OCI-LY1 (cell line): ENCODE data around the gene TNIP1.

ENCODE experiments used
- H2AFZ ChIP-seq: fragments of 200-600 bp; sonication (generic), shearing (Covaris generic); 2 replicates; pipeline ENCODE4 v1.6.0; 2014; ENCODE audit warnings: antibody characterized with exemption, mild to moderate bottlenecking, low read length
- H3F3A ChIP-seq: fragments of 200-600 bp; sonication (generic), shearing (Covaris generic); 2 replicates; pipeline ENCODE4 v1.6.0; 2014; ENCODE audit warnings: mild to moderate bottlenecking, antibody characterized with exemption, low read length, moderate library complexity; ENCODE audit not compliant: insufficient read depth
- H3K27ac ChIP-seq: fragments of 200-600 bp; sonication (generic); 2 replicates; pipeline ENCODE4 v1.5.1; 2014; ENCODE audit warnings: low read length, mixed run types, mild to moderate bottlenecking, low read depth; ENCODE audit not compliant: poor library complexity, severe bottlenecking
- H3K27me3 ChIP-seq: fragments of 200-600 bp; sonication (generic); 2 replicates; pipeline ENCODE4 v1.6.0; 2014; ENCODE audit warnings: antibody characterized with exemption, mild to moderate bottlenecking, low read length, moderate library complexity; ENCODE audit not compliant: insufficient read depth
- H3K36me3 ChIP-seq: fragments of 200-600 bp; sonication (generic); 2 replicates; pipeline ENCODE4 v1.6.1; 2014; ENCODE audit warnings: mild to moderate bottlenecking, antibody characterized with exemption, low read length, moderate library complexity, mixed read lengths; ENCODE audit not compliant: insufficient read depth
- H3K4me1 ChIP-seq: fragments of 200-600 bp; sonication (generic); 2 replicates; pipeline ENCODE4 v1.5.1; 2014; ENCODE audit warnings: mild to moderate bottlenecking, low read length, moderate library complexity; ENCODE audit not compliant: insufficient read depth, severe bottlenecking
- H3K4me2 ChIP-seq: fragments of 200-600 bp; sonication (generic), shearing (Covaris generic); 2 replicates; pipeline ENCODE4 v1.6.1; 2014; ENCODE audit warnings: low read length
- H3K4me3 ChIP-seq: fragments of 200-600 bp; sonication (generic); 2 replicates; pipeline ENCODE4 v1.5.1; 2014; ENCODE audit warnings: low read length, low read depth, mild to moderate bottlenecking, mixed read lengths; ENCODE audit not compliant: poor library complexity, severe bottlenecking
- H3K79me2 ChIP-seq: fragments of 200-600 bp; shearing (Covaris generic); 2 replicates; pipeline ENCODE4 v1.6.1; 2016; ENCODE audit warnings: mixed run types, low read length, mixed read lengths; ENCODE audit not compliant: insufficient read depth
- H3K9ac ChIP-seq: fragments of 200-600 bp; sonication (generic), shearing (Covaris generic); 2 replicates; pipeline ENCODE4 v1.6.1; 2014; ENCODE audit warnings: mild to moderate bottlenecking, low read length, mixed read lengths
- H3K9me2 ChIP-seq: fragments of 200-600 bp; sonication (generic), shearing (Covaris generic); 2 replicates; pipeline ENCODE4 v1.6.1; 2014; ENCODE audit warnings: low read depth, mild to moderate bottlenecking, low read length, mixed read lengths
- H3K9me3 ChIP-seq: fragments of 200-600 bp; shearing (Covaris generic); 2 replicates; pipeline ENCODE4 v1.6.1; 2014; ENCODE audit warnings: low read length, mixed read lengths
- H4K20me1 ChIP-seq: fragments of 200-600 bp; sonication (generic), shearing (Covaris generic); 2 replicates; pipeline ENCODE4 v1.6.0; 2016; ENCODE audit warnings: mild to moderate bottlenecking, low read length; ENCODE audit not compliant: insufficient read depth
- EZH2 ChIP-seq: fragments of 200-600 bp; sonication (generic), shearing (Covaris generic); IDR thresholded peaks from 2 replicates; pipeline ENCODE4 v1.8.0; 2017; ENCODE audit warnings: borderline replicate concordance, mixed run types, mild to moderate bottlenecking, antibody characterized with exemption, low read length, moderate library complexity, mixed read lengths
- TF ChIP-seq, protein P1 (sequence below): fragments of 200-600 bp; sonication (generic), shearing (Covaris generic); IDR thresholded peaks from 2 replicates; pipeline ENCODE4 v1.5.1; 2017; ENCODE audit warnings: mild to moderate bottlenecking, antibody characterized with exemption, low read length, moderate library complexity, mixed read lengths

The TNIP1 gene

GRCh38 chr5:151106509-151106908 is 25.7 kb upstream of the TNIP1 start:
- no peak overlapping the region for H2AFZ ChIP-seq
- H3K4me2 ChIP-seq: no peak overlapping the region
- H3K27me3 ChIP-seq: no peaks in the 10 kb centered on the region
- TF ChIP-seq, protein P1, sequence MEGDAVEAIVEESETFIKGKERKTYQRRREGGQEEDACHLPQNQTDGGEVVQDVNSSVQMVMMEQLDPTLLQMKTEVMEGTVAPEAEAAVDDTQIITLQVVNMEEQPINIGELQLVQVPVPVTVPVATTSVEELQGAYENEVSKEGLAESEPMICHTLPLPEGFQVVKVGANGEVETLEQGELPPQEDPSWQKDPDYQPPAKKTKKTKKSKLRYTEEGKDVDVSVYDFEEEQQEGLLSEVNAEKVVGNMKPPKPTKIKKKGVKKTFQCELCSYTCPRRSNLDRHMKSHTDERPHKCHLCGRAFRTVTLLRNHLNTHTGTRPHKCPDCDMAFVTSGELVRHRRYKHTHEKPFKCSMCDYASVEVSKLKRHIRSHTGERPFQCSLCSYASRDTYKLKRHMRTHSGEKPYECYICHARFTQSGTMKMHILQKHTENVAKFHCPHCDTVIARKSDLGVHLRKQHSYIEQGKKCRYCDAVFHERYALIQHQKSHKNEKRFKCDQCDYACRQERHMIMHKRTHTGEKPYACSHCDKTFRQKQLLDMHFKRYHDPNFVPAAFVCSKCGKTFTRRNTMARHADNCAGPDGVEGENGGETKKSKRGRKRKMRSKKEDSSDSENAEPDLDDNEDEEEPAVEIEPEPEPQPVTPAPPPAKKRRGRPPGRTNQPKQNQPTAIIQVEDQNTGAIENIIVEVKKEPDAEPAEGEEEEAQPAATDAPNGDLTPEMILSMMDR: no peak
- TF ChIP-seq EZH2: no peak
- H3K79me2 ChIP-seq: no peaks in the 10 kb centered on the region
- no peak overlapping the region for H3K4me3 ChIP-seq
- H3K27ac ChIP-seq: no peak overlapping the region
- peaks cover 14% of the 10 kb centered on the region for H3K4me1 ChIP-seq
- no peaks in the 10 kb centered on the region for H3K9me3 ChIP-seq
- no peaks in the 10 kb centered on the region for H3F3A ChIP-seq
- H3K9ac ChIP-seq: no peak overlapping the region
- H4K20me1 ChIP-seq: no peaks in the 10 kb centered on the region
- H3K9me2 ChIP-seq: no peaks in the 10 kb centered on the region
- no peaks in the 10 kb centered on the region for H3K36me3 ChIP-seq

GRCh38 chr5:151106043-151106442 is 25.2 kb upstream of the TNIP1 start:
- Histone ChIP-seq H3K27ac (no peak overlapping the region), H3K4me3 (no peak overlapping the region), H3K4me1 (peaks cover 10% of the 10 kb centered on the region), H3K27me3 (no peaks in the 10 kb centered on the region), H3K4me2 (no peak overlapping the region), H3K79me2 (no peaks in the 10 kb centered on the region), H3F3A (no peaks in the 10 kb centered on the region), H3K9me3 (no peaks in the 10 kb centered on the region), H2AFZ (no peak overlapping the region), H3K9me2 (no peaks in the 10 kb centered on the region), H3K9ac (no peak overlapping the region), H4K20me1 (no peaks in the 10 kb centered on the region), H3K36me3 (no peaks in the 10 kb centered on the region)
- TF ChIP-seq, protein P1: no peak
- TF ChIP-seq EZH2: no peak

GRCh38 chr5:151105561-151105960 is 24.7 kb upstream of the TNIP1 start:
- no peaks in the 10 kb centered on the region for H3F3A ChIP-seq
- no peaks in the 10 kb centered on the region for H3K79me2 ChIP-seq
- TF ChIP-seq EZH2: no peak
- TF ChIP-seq, protein P1: no peak
- no peaks in the 10 kb centered on the region for H3K9me3 ChIP-seq
- H3K4me2 ChIP-seq: no peak overlapping the region
- H3K4me3 ChIP-seq: no peak overlapping the region
- no peak overlapping the region for H3K27ac ChIP-seq
- no peak overlapping the region for H3K9ac ChIP-seq
- H4K20me1 ChIP-seq: no peaks in the 10 kb centered on the region
- H3K9me2 ChIP-seq: no peaks in the 10 kb centered on the region
- no peaks in the 10 kb centered on the region for H3K36me3 ChIP-seq
- H3K27me3 ChIP-seq: no peaks in the 10 kb centered on the region
- no peak overlapping the region for H2AFZ ChIP-seq
- peaks cover 6% of the 10 kb centered on the region for H3K4me1 ChIP-seq
